GM15510 (cell line): ENCODE results near the gene ANKRD9.

ENCODE experiments used
- POLR2A ChIP-seq: IDR thresholded peaks from 3 replicates; pipeline ENCODE4 v1.6.1; 2011; ENCODE audit warnings: borderline replicate concordance; ENCODE audit not compliant: insufficient read length; ENCODE audit errors: extremely low read depth

The ANKRD9 gene

DNA sequence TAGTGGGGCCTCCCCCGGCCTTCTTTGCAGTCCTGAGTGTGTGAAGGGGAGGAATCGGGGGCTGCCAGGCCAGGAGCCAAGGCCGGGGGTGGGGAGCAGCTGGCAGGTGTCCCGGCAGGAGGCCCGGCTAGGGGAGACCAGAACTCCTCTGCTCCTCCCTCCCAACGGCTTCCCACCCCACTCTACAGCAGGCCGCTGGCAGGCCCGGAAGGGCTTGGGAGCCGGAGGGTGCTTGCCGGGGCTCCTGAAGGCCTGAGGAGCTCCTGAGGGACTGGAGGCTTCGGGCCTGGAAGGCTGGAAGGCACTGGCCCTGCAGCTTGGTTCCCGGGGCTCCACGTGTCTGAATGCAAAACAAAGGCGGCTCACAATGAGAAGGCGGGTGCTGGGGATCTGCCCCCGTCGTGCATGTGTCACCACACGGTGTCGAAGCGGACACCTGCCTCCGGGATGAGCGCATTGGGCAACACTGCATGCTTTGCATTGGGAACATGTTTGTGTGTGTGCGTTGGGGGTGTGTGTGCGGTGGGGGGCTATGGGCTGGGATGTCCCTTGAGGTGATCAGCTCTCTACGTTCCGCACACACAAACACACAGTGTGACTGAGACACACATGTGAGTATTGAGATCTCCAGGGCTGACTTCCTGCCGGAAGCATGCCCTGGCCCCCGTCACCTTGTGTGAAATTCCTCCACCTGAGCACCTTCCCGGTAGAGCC is 30.9 kb upstream of the ANKRD9 start:
- no peak for TF ChIP-seq POLR2A

DNA sequence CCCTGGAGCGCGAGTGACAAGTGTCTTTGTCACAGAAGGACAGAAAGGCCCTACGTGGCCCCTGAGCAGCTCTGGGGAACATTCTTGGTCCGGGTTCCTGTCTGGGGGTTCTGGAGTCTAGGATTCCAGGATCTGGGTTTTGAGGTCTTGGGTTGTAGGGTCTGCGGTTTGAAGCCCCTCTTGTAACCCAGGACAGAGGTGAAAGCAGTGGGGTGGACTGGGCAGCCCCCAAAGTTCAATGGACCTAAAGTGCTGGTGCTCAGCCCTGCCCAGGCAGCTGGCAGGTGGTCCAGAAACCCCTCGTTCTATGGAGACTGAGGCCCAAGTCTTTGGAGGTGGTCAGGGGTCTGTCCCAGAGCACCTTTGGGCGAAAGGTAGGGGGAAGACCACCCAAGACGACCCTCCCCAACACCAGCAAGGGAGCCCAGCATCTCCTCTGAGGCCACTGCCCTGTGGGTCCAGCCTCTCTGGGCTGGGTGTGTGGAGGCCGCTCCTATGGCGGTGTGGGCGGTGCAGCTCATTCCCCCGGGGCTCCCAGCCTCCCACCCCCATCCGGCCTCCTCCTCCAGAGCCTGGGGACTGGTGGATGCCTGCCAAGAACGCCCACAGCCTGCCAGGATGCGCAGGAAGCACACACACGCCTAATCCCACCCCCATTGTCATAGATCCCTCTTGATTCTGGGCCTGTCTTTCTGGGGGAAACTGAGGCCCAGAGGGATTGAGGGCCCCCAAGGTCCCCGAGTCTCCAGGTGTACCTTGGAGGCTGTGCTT is 30.2 kb upstream of the ANKRD9 start:
- no peak for TF ChIP-seq POLR2A

DNA sequence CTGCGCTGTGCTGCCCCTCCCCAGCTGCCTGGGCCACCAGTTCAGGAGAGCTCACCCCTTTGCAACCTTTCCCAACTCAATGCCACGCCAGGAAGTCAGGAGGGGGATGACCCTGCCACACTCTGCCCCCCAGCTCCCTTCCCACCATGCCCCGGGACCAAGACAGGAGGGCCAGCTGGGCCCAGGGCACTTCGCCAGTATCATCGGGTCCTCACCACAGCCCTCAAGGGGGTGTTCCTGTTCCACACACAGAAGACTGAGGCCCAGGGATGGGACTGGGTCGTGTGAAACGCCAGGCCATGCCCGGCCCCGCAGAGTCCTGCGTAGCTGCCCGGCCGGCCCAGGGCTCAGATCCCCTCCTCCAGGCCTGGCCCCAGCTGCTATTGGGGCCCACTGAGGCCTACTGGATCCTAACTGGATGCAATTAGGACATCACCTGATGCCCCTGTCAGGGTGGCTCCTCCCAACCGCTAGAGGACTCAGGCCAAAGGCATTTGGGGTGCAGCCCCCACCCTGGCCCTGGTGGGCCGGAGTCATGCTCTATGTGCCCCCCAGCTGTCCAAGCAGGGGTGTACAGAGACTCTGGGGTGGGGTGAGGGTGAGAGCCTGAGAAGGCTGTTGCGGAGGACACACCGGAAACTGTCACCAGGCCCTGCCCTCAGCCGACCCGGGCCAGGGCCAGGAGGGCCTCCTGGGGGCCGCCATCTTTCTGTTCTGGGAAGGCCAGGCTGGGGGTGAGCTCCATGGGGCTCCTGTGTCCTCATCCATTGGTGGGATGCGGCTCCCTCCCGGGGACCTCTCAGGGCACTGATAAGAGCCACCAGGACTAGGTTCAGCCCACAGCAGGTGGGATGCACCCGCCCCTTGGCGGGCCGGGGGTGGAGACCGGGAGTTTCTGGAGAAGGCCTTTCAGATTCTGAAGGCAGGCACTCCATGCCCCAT is 29.3 kb upstream of the ANKRD9 start:
- no peak for TF ChIP-seq POLR2A

DNA sequence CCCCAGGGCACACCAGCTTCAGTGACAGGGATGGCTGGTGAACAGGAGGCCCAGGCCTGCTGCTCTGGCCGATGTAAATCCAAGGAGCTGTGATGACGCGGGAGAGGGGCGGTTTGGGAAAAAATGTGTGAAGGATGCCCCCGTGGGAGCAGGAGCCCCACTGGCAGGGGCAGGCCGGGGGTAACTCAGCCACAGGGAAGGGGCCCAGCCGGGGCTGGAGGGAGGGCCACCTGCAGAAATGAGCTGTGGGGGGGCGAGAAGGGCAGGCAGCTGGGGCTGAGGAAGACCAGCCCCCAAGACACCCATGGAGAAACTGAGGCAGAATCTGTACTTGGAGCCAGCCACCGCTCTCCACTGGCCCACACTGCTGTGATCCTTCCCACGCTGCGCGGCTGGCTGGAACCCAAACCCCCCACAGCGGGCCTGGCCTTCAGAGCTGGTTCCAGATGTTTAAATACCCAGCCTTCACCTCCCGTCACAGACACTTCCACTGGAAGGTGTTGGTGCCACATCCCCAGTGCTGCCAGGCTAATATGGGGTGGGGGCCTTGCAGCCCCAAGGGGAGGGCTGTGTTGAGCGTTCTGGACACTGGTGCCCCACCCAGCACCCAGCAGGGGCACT is 28.5 kb upstream of the ANKRD9 start:
- TF ChIP-seq POLR2A = no peak

DNA sequence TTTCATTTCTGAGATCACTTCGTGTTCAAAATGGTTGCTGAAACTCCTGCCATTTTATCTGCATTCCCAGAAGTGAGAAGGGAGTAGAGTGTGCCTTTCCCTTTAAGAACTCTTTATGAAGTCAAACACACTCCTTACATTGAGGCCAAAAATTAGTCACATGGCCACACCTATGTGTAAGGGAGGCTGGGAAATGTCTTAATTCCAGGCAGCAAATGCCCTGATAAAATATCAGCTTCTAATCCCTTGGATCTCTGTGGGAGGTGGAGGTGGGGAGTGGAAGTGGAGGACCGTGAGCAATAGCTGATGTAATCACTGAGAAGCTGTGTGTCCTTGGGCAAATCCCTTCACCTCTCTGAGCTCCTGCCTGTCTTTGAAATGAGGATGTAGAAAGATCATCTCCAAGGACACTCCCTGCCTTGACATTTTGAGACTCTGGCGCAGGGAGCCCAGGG is 22.7 kb upstream of the ANKRD9 start:
- TF ChIP-seq POLR2A = no peak

DNA sequence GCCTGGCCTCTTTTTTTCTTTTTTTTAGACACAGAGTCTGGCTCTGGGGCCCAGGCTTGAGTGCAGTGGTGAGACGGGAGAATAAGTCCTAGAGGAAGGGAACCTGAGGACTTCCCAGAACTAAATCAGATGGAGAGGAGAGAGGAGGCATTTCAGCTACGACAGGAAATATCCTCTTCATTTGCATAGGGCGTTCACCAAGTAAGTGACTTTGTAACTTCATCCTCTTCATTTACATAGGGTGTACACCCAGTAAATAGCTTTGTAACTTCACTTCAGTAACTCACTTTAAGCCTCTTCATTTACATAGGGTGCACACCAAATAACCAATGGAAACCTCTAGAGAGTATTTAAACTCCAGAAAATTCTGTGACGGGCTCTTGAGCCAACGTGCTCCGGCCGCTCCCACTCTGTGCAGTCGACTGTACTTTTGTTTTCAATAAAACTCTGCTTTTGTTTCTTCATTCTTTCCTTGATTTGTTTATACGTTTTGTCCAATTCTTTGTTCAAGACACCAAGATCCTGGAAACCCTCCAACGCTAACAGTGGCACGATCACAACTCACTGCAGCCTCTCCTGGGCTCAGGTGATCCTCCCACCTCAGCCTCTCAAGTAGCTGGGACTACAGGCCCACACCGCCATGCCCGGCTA is 21.4 kb upstream of the ANKRD9 start:
- no peak for TF ChIP-seq POLR2A

DNA sequence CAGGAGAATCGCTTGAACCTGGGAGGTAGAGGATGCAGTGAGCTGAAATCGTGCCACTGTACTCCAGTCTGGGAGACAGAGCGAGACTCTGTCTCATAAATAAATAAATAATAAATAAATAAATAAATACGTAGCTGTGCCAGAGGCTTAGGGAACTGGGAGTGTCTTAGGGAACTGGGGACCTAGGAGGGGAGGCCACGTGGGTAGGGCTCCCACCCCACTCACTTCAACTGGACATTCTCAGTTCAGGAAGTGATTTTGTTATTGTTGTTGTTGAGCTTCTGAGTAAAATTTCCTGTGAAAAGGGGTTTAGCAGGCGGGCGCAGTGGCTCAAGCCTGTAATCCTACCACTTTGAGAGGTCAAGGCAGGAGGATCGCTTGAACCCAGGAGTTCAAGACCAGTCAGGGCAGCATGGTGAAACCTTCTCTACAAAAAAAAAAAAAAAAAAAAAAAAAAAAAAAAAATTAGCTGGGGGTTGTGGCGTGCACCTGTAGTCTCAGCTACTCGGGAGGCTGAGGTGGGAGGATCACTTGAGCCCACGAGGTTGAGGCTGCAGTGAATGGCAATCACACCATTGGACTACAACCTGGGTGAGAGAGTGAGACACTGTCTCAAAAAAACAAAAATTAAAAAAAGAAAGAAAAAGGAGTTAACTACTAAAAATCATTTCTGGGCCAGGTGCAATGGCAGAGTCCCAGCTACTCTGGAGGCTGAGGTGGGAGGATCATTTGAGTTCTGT is 19.0 kb upstream of the ANKRD9 start:
- TF ChIP-seq POLR2A = no peak

DNA sequence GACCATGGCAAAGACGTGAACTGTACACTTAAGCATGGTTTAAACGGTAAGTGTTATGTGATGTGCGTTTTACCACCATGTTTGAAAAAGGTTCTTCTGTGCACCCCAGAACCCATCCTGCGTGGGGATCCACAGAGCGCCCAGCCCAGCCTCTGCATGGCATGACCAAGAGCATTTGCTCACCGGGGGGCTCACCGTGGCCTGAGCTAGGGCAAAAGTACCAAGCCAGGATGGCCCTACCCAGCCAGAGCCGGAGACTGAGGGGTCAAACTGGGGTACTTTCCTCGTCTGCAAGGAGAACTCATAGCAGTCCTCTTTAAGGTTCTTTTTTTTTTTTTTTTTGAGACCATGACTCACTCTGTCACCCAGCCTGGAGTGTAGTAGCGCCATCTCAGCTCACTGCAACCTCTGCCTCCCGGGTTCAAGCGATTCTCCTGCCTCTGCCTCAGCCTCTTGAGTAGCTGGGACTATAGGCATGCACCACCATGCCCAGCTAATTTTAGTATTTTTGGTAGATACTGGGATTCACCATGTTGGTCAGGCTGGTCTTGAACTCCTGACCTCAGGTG is 16.4 kb upstream of the ANKRD9 start:
- TF ChIP-seq POLR2A = no peak

DNA sequence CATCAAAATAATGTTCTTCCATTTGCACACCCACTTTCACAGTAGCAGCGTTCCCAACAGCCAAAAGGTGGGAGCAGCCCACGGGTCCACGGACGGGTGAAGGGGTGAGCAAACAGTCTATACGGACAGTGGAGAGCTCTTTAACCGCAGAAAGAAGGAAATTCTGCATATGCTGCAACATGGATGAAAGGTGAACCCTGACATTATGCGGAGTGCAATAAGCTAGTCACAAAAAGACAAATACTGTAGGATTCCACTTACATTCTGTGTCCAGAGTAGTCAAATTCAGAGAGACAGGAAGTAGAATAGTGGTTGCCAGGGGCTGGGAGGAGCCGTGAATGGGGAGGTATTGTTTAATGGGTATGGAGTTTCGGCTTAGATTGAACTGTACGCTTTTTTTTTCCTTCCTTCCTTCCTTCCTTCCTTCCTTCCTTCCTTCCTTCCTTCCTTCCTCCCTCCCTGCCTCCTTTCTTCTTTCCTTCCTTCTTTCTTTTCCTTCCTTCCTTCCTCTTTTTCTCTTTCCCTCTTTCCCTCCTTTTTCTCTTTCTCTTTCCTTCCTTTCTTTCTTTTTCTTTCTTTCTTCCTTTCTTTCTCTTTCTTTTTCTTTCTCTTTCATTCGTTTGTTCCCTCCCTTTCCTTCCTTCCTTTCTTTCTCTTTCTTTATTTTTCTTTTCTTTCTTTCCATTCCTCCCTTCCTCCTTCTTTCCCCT is 15.8 kb upstream of the ANKRD9 start:
- TF ChIP-seq POLR2A = no peak

DNA sequence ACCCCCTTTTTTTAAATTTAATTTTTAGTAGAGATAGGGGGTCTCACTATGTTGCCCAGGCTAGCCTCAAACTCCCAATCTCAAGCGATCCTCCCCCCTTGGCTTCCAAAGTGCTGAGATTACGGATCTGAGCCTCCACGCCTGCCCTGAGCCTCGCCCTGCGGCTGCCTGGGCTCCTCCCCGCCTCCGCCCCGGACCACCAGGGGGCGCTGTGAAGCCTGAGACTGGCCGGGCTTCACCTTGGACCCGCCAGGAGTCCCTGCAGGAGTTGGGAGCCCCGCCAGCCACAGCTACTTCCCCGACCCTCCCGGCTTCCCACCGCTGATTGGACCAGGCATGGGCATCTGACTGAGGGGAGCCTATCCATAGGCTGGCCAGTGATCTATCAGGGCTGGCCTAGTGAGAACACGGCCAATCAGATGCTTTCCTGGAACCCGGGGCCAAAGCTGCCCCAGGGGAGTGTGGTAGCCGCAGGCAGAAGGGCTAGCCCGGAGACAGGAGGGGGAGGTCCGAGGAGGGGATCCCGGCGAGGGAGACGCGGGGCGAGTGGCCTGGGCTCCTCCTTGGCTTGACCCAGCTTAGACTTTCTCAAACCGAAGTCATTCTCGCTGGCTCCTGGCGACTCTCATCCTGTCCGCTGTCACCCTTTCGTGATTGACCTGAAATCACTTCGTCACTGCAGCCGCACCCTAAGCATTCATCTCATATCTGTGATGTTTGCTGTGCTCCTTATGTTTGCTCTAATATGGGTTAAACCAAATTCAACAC is 15.1 kb upstream of the ANKRD9 start:
- peak; percentile 86 for TF ChIP-seq POLR2A

DNA sequence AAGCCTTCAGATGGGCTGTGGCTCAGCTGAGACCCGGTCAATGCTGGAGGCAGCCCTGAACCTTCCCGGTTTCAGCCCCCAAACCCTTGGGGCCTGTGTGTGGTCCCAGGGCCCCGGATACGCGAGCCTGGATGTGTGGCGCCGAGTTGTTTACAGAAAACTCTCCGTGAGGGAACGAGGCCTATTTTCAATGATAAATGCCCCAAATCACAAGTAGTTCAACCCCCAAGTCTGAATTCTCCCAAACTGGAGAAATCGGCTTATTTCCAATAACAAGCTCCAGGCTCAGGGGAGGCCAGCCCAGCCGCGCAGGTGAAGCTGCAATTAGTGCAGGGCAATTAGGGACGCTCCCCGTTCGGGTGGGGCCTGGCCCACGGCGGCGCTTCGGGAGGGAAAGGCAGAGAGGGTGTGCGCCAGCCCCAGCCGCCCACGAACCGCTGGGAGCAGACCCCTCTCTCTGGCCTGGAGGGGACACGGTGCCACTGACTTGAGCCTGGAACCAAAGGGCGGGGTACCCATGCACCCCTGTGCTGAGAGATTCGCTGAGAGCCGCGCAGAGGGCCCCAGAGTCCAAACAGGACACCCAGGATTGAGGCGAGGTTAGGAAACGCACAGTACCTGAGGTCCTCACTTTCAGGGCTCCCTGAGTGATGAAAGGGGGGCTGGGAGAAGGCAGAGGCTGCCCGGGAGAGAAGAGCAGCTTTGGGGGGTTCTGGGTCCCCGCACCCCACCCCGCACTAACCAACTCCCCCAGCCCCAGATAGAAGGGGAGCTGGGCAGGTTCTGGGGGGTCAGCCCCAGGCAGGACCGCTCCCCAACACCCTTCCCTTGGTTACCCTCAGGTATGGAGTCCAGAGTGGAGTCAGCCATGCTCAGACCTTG is 14.2 kb upstream of the ANKRD9 start:
- no peak for TF ChIP-seq POLR2A

DNA sequence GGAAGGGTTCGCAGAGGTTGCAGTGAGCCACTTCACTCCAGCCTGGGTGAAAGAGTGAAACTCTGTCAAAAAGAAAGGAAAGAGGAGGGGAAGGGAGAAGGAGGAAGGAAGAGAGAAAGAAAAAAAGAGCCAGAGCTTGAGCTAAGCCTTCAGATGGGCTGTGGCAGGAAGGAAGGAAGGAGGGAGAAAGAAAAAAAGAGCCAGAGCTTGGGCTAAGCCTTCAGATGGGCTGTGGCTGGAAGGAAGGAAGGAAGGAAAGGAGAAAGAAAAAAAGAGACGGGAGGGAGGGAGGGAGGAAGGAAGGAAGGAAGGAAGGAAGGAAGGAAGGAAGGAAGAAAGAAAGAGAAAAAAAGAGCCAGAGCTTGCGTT is 13.6 kb upstream of the ANKRD9 start:
- TF ChIP-seq POLR2A = no peak
